NT2/D1 (cell line): ENCODE results near the gene TRIM47.

Experiments used
- SUZ12 ChIP-seq: IDR thresholded peaks from 2 replicates; pipeline ENCODE4 v1.6.1; 2011; ENCODE audit not compliant: insufficient read length, insufficient read depth; ENCODE audit errors: extremely low read depth
- YY1 ChIP-seq: IDR thresholded peaks from 2 replicates; pipeline ENCODE4 v1.6.1; 2011; ENCODE audit not compliant: insufficient read length, insufficient read depth
- ZNF274 ChIP-seq: IDR thresholded peaks from 2 replicates; pipeline ENCODE4 v1.6.1; 2011; ENCODE audit warnings: mild to moderate bottlenecking, low read depth, low read length

GRCh38 chr17:75825149-75825552 is 53.2 kb downstream of the TRIM47 start:
- TF ChIP-seq ZNF274 (no peak), YY1 (no peak), SUZ12 (no peak)
